Choroid plexus epithelial cell (primary cell): ENCODE measurements around the gene CTDSP2.
A peak's percentile ranks its signal among the peaks of the same experiment; 100 is the strongest.

Source experiments
- DNase-seq: peaks from one replicate; pipeline ENCODE4 v3.0.0-alpha.2; 2010; ENCODE audit warnings: low read depth
- H3K4me3 ChIP-seq: 2 replicates; pipeline ENCODE4 v1.5.1; 2011; ENCODE audit warnings: low read depth, mild to moderate bottlenecking, control low read depth, low read length, moderate library complexity
- CTCF ChIP-seq: conservative IDR thresholded peaks from 2 replicates; pipeline ENCODE4 v1.5.1; 2011; ENCODE audit warnings: low read depth, mild to moderate bottlenecking, control low read depth, inconsistent platforms, low read length, moderate library complexity

CTDSP2 gene

GRCh38 chr12:57838594-57839302 lies 7.8 kb downstream of the CTDSP2 start:
- TF ChIP-seq CTCF, result no peak
- peak; percentile 33 for DNase-seq
- no peak overlapping the region for H3K4me3 ChIP-seq

- no peak for TF ChIP-seq CTCF
- no peak overlapping the region for H3K4me3 ChIP-seq
- DNase-seq, result peak; percentile 72
Observed at GRCh38 chr12:57837864-57838562, 8.5 kb downstream of the CTDSP2 start.

- TF ChIP-seq CTCF, result no peak
- peak; percentile 92 for DNase-seq
- H3K4me3 ChIP-seq, result peak overlapping the region; percentile 26
Observed at GRCh38 chr12:57836442-57837375, 9.8 kb downstream of the CTDSP2 start.

- no peak for TF ChIP-seq CTCF
- no peak overlapping the region for H3K4me3 ChIP-seq
Observed at GRCh38 chr12:57835366-57836288, 10.9 kb downstream of the CTDSP2 start.

GRCh38 chr12:57834086-57834876 lies 12.2 kb downstream of the CTDSP2 start:
- no peak for TF ChIP-seq CTCF
- no peak overlapping the region for H3K4me3 ChIP-seq
- no peak for DNase-seq

More at GRCh38 chr12:57835366-57836288, 10.9 kb downstream of the CTDSP2 start:
- no peak for DNase-seq
